IPS-15b (cell line): Measurements from ENCODE around the gene SEMA5B.

Experiments
- H3K27me3 ChIP-seq: one replicate; pipeline ENCODE4 v1.6.1; 2013; ENCODE audit warnings: low read length; ENCODE audit not compliant: control insufficient read depth, insufficient read depth
- H3K36me3 ChIP-seq: one replicate; pipeline ENCODE4 v1.6.1; 2013; ENCODE audit warnings: low read length; ENCODE audit not compliant: control insufficient read depth, insufficient read depth
- H3K4me1 ChIP-seq: one replicate; pipeline ENCODE4 v1.6.1; 2013; ENCODE audit warnings: mild to moderate bottlenecking, low read length; ENCODE audit not compliant: control insufficient read depth, insufficient read depth
- H3K4me3 ChIP-seq: one replicate; pipeline ENCODE4 v1.5.1; 2013; ENCODE audit warnings: low read depth, low read length
- H3K9ac ChIP-seq: one replicate; pipeline ENCODE4 v1.6.1; 2013; ENCODE audit warnings: low read depth, mild to moderate bottlenecking, low read length
- H3K9me3 ChIP-seq: one replicate; pipeline ENCODE4 v1.6.1; 2013; ENCODE audit warnings: mild to moderate bottlenecking, low read length; ENCODE audit not compliant: control insufficient read depth, insufficient read depth

Gene SEMA5B

GRCh38 chr3:122890077-122890719, 137.4 kb downstream of the SEMA5B start:
- no peaks in the 10 kb centered on the region for H3K9me3 ChIP-seq
- H3K4me3 ChIP-seq: no peak overlapping the region
- H3K9ac ChIP-seq: no peak overlapping the region
- no peaks in the 10 kb centered on the region for H3K36me3 ChIP-seq
- peaks cover 6% of the 10 kb centered on the region for H3K27me3 ChIP-seq
- H3K4me1 ChIP-seq: peaks cover 21% of the 10 kb centered on the region

GRCh38 chr3:122886946-122887345, 140.6 kb downstream of the SEMA5B start:
- H3K9ac ChIP-seq: no peak overlapping the region
- H3K4me1 ChIP-seq: peaks cover 12% of the 10 kb centered on the region
- no peaks in the 10 kb centered on the region for H3K9me3 ChIP-seq
- H3K36me3 ChIP-seq: no peaks in the 10 kb centered on the region
- no peaks in the 10 kb centered on the region for H3K27me3 ChIP-seq
- no peak overlapping the region for H3K4me3 ChIP-seq

- H3K36me3 ChIP-seq: no peaks in the 10 kb centered on the region
Observed at GRCh38 chr3:122886251-122886650, 141.3 kb downstream of the SEMA5B start.

GRCh38 chr3:122882361-122882947, 145.1 kb downstream of the SEMA5B start:
- H3K36me3 ChIP-seq: no peaks in the 10 kb centered on the region
- H3K4me1 ChIP-seq: peaks cover 5% of the 10 kb centered on the region
- H3K4me3 ChIP-seq: no peak overlapping the region
- H3K27me3 ChIP-seq: no peaks in the 10 kb centered on the region
- no peak overlapping the region for H3K9ac ChIP-seq
- no peaks in the 10 kb centered on the region for H3K9me3 ChIP-seq

More at GRCh38 chr3:122886251-122886650, 141.3 kb downstream of the SEMA5B start:
- Histone ChIP-seq H3K9me3 (no peaks in the 10 kb centered on the region), H3K4me1 (peaks cover 12% of the 10 kb centered on the region), H3K9ac (no peak overlapping the region), H3K27me3 (no peaks in the 10 kb centered on the region), H3K4me3 (no peak overlapping the region)

GRCh38 chr3:122880624-122881023, 146.9 kb downstream of the SEMA5B start:
- no peak overlapping the region for H3K4me3 ChIP-seq
- H3K36me3 ChIP-seq: no peaks in the 10 kb centered on the region
- no peaks in the 10 kb centered on the region for H3K27me3 ChIP-seq
- H3K9me3 ChIP-seq: no peaks in the 10 kb centered on the region
- no peak overlapping the region for H3K9ac ChIP-seq
- H3K4me1 ChIP-seq: peaks cover 5% of the 10 kb centered on the region

GRCh38 chr3:122880173-122880572, 147.4 kb downstream of the SEMA5B start:
- no peaks in the 10 kb centered on the region for H3K36me3 ChIP-seq
- no peak overlapping the region for H3K4me3 ChIP-seq
- no peak overlapping the region for H3K9ac ChIP-seq
- H3K4me1 ChIP-seq: peaks cover 5% of the 10 kb centered on the region
- H3K9me3 ChIP-seq: no peaks in the 10 kb centered on the region
- no peaks in the 10 kb centered on the region for H3K27me3 ChIP-seq

GRCh38 chr3:122875547-122876127, 151.9 kb downstream of the SEMA5B start:
- H3K27me3 ChIP-seq: no peaks in the 10 kb centered on the region
- no peaks in the 10 kb centered on the region for H3K9me3 ChIP-seq
- H3K4me1 ChIP-seq: peaks cover 2% of the 10 kb centered on the region
- H3K4me3 ChIP-seq: no peak overlapping the region
- H3K9ac ChIP-seq: no peak overlapping the region
- H3K36me3 ChIP-seq: no peaks in the 10 kb centered on the region

GRCh38 chr3:122873741-122874515, 153.6 kb downstream of the SEMA5B start:
- no peaks in the 10 kb centered on the region for H3K4me1 ChIP-seq
- no peak overlapping the region for H3K4me3 ChIP-seq
- no peaks in the 10 kb centered on the region for H3K27me3 ChIP-seq
- no peaks in the 10 kb centered on the region for H3K36me3 ChIP-seq
- H3K9ac ChIP-seq: no peak overlapping the region
- no peaks in the 10 kb centered on the region for H3K9me3 ChIP-seq

- H3K9me3 ChIP-seq: no peaks in the 10 kb centered on the region
- no peak overlapping the region for H3K9ac ChIP-seq
- H3K27me3 ChIP-seq: no peaks in the 10 kb centered on the region
- H3K4me3 ChIP-seq: no peak overlapping the region
- H3K36me3 ChIP-seq: no peaks in the 10 kb centered on the region
- no peaks in the 10 kb centered on the region for H3K4me1 ChIP-seq
Observed at GRCh38 chr3:122868322-122868721, 159.2 kb downstream of the SEMA5B start.

- H3K9me3 ChIP-seq: no peaks in the 10 kb centered on the region
- H3K27me3 ChIP-seq: no peaks in the 10 kb centered on the region
- no peaks in the 10 kb centered on the region for H3K36me3 ChIP-seq
- H3K9ac ChIP-seq: no peak overlapping the region
- H3K4me3 ChIP-seq: no peak overlapping the region
- no peaks in the 10 kb centered on the region for H3K4me1 ChIP-seq
Observed at GRCh38 chr3:122864498-122864897, 163.1 kb downstream of the SEMA5B start.

- no peak overlapping the region for H3K9ac ChIP-seq
- no peaks in the 10 kb centered on the region for H3K36me3 ChIP-seq
- H3K9me3 ChIP-seq: no peaks in the 10 kb centered on the region
- no peaks in the 10 kb centered on the region for H3K4me1 ChIP-seq
- H3K4me3 ChIP-seq: no peak overlapping the region
- H3K27me3 ChIP-seq: no peaks in the 10 kb centered on the region
Observed at GRCh38 chr3:122862381-122862780, 165.2 kb downstream of the SEMA5B start.
